Measurements from ENCODE around the gene RBBP5.

Gene RBBP5

GRCh38 chr1:205042911-205043806, 78.6 kb downstream of the RBBP5 start, which contains the start of gene CNTN2:
Gene CNTN2 (plus strand): TSS chr1:205043212. CDS start chr1:205053186, 9,974 bp downstream.
- Histone ChIP-seq H3K9me2 (replicated peaks; ENCODE audit: control insufficient read depth, low read length) (no peaks in the 10 kb centered on the region), H3F3A (ENCODE audit: control insufficient read depth, insufficient read depth) (no peaks in the 10 kb centered on the region), H3K27ac (ENCODE audit: low read depth, low read length) (no peak within 1 kb of the TSS), H4K20me1 (ENCODE audit: control insufficient read depth, insufficient read depth, low read depth, low read length) (no peaks in the 10 kb centered on the region), H3K27me3 (ENCODE audit: control insufficient read depth, low read length) (peaks cover 36% of the 10 kb centered on the region), H3K4me1 (ENCODE audit: control insufficient read depth, low read length) (no peaks in the 10 kb centered on the region), H3K36me3 (ENCODE audit: control insufficient read depth, low read length) (no peaks in the 10 kb centered on the region), H3K79me2 (ENCODE audit: control insufficient read depth, low read length) (no peaks in the 10 kb centered on the region), H3K4me2 (ENCODE audit: low read length) (no peak within 1 kb of the TSS), H3K4me3 (ENCODE audit: low read length) (no peak within 1 kb of the TSS), H3K9me3 (ENCODE audit: control insufficient read depth, insufficient read depth, low read length) (no peaks in the 10 kb centered on the region)
- TF ChIP-seq CTCF (IDR thresholded peaks at IDR 0.05; ENCODE audit: low read depth, low read length, poor library complexity, severe bottlenecking) = no peak
- TF ChIP-seq EZH2phosphoT487 (IDR thresholded peaks at IDR 0.05; ENCODE audit: borderline replicate concordance, low read length) = no peak

- Histone ChIP-seq H3K9me2 (replicated peaks; ENCODE audit: control insufficient read depth, low read length) (no peaks in the 10 kb centered on the region), H3K4me2 (ENCODE audit: low read length) (no peak overlapping the region), H3K27ac (ENCODE audit: low read depth, low read length) (no peak overlapping the region), H3K4me3 (ENCODE audit: low read length) (no peak overlapping the region), H3K27me3 (ENCODE audit: control insufficient read depth, low read length) (peaks cover 37% of the 10 kb centered on the region), H3K36me3 (ENCODE audit: control insufficient read depth, low read length) (no peaks in the 10 kb centered on the region), H4K20me1 (ENCODE audit: control insufficient read depth, insufficient read depth, low read depth, low read length) (no peaks in the 10 kb centered on the region), H3K79me2 (ENCODE audit: control insufficient read depth, low read length) (no peaks in the 10 kb centered on the region), H3K9me3 (ENCODE audit: control insufficient read depth, insufficient read depth, low read length) (no peaks in the 10 kb centered on the region), H3K4me1 (ENCODE audit: control insufficient read depth, low read length) (no peaks in the 10 kb centered on the region), H3F3A (ENCODE audit: control insufficient read depth, insufficient read depth) (no peaks in the 10 kb centered on the region)
- TF ChIP-seq EZH2phosphoT487 (IDR thresholded peaks at IDR 0.05; ENCODE audit: borderline replicate concordance, low read length) (no peak), CTCF (IDR thresholded peaks at IDR 0.05; ENCODE audit: low read depth, low read length, poor library complexity, severe bottlenecking) (no peak)
Measured at GRCh38 chr1:205041998-205042910, 79.5 kb downstream of the RBBP5 start.

GRCh38 chr1:205041001-205041715, 80.6 kb downstream of the RBBP5 start:
- Histone ChIP-seq H3K27me3 (ENCODE audit: control insufficient read depth, low read length) (peaks cover 34% of the 10 kb centered on the region), H3K9me3 (ENCODE audit: control insufficient read depth, insufficient read depth, low read length) (no peaks in the 10 kb centered on the region), H3K27ac (ENCODE audit: low read depth, low read length) (no peak overlapping the region), H3K4me3 (ENCODE audit: low read length) (no peak overlapping the region), H3K9me2 (replicated peaks; ENCODE audit: control insufficient read depth, low read length) (no peaks in the 10 kb centered on the region), H3K4me2 (ENCODE audit: low read length) (no peak overlapping the region), H3F3A (ENCODE audit: control insufficient read depth, insufficient read depth) (no peaks in the 10 kb centered on the region), H3K79me2 (ENCODE audit: control insufficient read depth, low read length) (no peaks in the 10 kb centered on the region), H4K20me1 (ENCODE audit: control insufficient read depth, insufficient read depth, low read depth, low read length) (no peaks in the 10 kb centered on the region), H3K36me3 (ENCODE audit: control insufficient read depth, low read length) (no peaks in the 10 kb centered on the region), H3K4me1 (ENCODE audit: control insufficient read depth, low read length) (no peaks in the 10 kb centered on the region)
- TF ChIP-seq EZH2phosphoT487 (IDR thresholded peaks at IDR 0.05; ENCODE audit: borderline replicate concordance, low read length) (no peak), CTCF (IDR thresholded peaks at IDR 0.05; ENCODE audit: low read depth, low read length, poor library complexity, severe bottlenecking) (no peak)

Data from DOHH2 (cell line).